Body of pancreas (tissue), 4 donors: ENCODE data around the gene WFDC12.

Experiments
- CTCF ChIP-seq, 7 experiments: fragments of 450-650 bp in 4 of 7; fragments of 200-600 bp in 3 of 7; sonication (generic) in 3 of 7; IDR thresholded peaks; one replicate each; pipeline ENCODE4 v1.5.1; 2016 to 2019; ENCODE audit warnings: antibody characterized with exemption in 7 of 7
- POLR2A ChIP-seq, 3 donors: fragments of 450-650 bp; IDR thresholded peaks; one replicate each; pipeline ENCODE4 v1.6.1; 2016; ENCODE audit warnings: antibody characterized with exemption in 3 of 3, mild to moderate bottlenecking in 2 of 3

DNA sequence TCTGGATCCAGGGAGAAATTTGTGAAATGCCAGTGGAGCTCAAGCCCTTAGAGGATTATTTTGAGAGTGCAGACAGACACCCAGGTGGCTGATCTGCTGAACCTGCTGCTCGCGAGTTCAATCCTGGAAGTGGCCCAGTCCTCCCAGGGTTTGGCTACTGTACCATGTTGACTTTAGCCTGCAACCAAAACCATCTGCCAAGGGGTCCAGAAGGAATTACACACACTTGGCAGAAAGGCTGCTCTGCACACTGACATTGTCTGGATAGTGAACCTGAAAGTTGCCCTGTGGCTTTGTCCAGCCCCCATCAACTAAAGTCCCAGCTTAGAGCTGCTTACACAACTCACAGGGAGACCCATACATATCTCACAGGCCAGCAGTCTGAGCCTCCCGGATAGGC, 28.9 kb upstream of the WFDC12 start:
- TF ChIP-seq CTCF (IDR thresholded peaks at IDR 0.05) (no peak), POLR2A (IDR thresholded peaks at IDR 0.05) (no peak)
